GM19468 (cell line): ENCODE data around the gene DOCK11.
"Not testable (repeated sequence)": the region's sequence is repeated elsewhere in the genome, so short reads cannot be mapped to it uniquely, and the experiment has no call there.

Experiments
- ATAC-seq: cut with Tn5 transposase; IDR thresholded peaks from one replicate; pipeline ENCODE4 v1.9.1; 2021; ENCODE audit warnings: mild to moderate bottlenecking, moderate library complexity, moderate number of reproducible peaks; ENCODE audit not compliant: unreplicated experiment; ENCODE audit errors: extremely low read depth

DOCK11 gene

DNA sequence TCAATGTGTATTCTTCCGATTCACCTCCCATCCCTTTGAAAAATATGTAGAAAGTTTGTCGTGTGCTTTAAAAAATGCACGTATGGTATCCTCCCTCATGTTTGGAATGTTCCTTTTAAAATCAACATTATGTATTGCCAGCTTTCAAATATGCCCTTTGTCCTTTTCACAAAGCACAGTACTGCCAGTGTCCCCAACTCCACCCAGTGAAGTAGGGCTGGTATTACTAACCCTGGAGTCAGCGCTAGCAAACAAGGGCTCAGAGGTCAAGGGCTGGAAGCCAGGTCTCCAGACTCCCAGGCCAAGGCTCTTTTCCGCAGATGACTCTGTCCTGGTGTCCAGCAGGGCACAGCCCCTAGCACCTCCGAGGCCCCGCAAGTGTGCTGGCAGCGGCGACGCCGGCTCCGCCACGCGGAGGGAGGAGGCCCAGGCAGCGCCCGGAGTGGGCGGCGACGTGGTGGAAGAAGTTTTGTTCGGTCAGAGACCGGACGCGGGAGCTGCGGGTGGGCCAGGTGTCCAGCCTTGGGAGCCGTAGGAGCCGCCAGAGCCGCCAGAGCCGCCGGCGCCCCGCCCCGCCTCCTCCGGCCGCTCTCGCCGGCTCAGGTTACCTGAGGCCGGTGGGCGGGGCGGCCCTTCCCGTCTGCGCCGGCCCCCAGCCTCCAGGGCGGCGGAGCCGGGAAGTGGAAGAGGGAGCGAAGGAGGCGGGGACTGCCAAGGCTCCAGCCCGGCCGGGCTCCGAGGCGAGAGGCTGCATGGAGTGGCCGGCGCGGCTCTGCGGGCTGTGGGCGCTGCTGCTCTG is 231.5 kb downstream of the DOCK11 start, which contains the start of gene IL13RA1:
IL13RA1 (plus strand) TSS at position 720 of the 799 bp plus-strand sequence; CDS start at position 753, 33 bp downstream.
- ATAC-seq, result no peak

DNA sequence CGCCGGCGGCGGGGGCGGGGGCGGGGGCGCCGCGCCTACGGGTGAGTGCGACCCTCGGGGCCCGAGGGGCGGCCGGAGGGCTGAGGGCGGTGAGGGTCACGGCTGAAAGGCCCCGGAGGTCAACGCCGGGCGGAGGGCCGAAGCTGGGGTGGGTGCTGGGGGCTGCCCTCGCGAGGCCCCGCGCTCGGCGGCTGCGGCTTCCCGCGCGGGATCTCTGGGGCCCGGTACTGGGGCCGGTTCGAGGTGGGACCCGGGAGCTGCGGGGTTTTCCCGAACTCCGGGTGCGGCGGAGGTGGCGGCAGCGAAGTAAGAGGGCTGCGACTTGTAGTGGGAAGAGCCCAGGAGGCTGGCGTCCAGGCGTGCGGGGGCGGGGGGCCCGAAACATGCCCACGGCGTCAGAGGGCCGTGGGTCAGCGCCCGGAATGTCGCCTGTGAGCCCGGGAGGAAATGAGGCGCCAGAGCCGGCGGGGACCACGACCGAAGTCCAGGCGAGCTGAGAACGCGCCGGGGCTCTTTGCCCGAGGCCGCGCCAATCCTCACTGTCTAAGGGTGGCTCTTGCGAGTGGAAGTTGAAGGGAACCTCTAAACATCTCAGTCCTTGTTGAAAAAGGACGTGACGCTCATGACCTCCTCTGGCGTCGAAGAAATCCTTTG is 232.2 kb downstream of the DOCK11 start:
- ATAC-seq, result no peak

GRCh38 chrX:118729042-118729652 is 233.5 kb downstream of the DOCK11 start:
- no peak for ATAC-seq

GRCh38 chrX:118730500-118731247 is 235.1 kb downstream of the DOCK11 start:
- ATAC-seq, result no peak

DNA sequence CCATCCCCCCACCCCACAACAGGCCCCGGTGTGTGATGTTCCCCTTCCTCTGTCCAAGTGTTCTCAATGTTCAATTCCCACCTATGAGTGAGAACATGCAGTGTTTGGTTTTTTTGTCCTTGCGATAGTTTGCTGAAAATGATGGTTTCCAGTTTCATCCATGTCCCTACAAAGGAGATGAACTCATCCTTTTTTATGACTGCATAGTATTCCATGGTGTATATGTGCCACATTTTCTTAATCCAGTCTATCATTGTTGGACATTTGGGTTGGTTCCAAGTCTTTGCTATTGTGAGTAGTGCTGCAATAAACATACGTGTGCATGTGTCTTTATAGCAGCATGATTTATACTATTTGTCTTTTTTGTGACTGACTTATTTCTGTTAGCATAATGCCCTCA is 236.9 kb downstream of the DOCK11 start:
- not testable (repeated sequence) for ATAC-seq

DNA sequence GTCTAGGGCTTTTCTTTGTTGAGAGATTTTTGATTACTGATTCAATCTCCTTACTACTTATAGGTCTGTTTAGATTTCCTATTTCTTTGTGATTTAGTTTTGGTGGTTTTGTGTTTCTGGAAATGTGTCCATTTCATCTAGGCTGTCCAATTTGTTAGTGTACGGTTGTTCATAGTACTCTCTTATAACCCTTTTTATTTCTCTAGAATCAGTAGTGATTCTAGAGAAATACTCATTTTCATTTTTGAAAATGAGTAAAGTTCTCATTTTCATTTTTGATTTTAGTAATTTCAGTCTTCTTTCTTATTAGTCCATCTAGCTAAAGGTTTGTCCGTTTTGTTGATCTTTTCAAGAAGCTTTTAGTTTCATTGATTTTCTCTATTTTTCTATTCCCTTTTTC is 239.3 kb downstream of the DOCK11 start:
- no peak for ATAC-seq
